COR-L47 (cell line): ENCODE data around the gene PLEKHJ1.

Experiments used
- DNase-seq: peaks from one replicate; lab custom pipeline; 2025; lab: John Stamatoyannopoulos, UW

Gene PLEKHJ1

DNA sequence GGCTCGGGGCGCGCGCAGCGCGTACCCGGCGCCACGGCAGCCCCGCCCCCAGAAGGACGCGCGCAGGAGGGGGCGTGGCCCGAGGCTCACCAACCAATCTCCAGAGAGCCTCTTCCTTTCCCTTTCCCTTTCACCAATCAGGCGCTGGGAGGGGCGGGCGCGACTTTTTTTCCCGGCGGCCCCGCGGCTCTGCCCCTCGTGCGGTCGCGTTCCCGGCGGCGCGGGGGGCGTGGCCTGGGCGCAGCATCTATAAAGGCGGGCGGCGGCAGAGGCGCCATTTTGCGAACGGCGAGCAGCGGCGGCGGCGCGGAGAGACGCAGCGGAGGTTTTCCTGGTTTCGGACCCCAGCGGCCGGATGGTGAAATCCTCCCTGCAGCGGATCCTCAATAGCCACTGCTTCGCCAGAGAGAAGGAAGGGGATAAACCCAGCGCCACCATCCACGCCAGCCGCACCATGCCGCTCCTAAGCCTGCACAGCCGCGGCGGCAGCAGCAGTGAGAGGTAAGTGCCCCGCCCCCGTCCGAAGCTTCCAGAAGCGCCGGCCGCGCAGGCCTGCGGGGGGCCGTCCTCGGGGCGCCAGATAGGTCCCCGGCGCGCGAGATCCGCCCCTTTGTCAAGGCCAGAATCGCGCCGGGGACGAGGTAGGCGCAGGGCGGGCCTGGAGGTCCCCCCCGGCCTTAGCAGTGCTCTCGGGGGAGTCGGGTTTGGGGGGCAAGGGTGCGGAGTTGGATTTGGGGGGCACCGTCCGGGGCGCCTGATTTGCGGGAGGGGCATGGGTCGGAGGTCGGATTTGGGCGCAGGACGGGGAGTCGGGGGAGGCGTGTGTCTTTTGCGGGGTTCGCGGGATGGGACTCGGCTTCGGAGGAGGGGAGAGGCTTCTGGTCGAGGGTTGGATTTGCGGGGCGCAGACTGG, 33.4 kb upstream of the PLEKHJ1 start:
- peak; percentile 94 for DNase-seq

DNA sequence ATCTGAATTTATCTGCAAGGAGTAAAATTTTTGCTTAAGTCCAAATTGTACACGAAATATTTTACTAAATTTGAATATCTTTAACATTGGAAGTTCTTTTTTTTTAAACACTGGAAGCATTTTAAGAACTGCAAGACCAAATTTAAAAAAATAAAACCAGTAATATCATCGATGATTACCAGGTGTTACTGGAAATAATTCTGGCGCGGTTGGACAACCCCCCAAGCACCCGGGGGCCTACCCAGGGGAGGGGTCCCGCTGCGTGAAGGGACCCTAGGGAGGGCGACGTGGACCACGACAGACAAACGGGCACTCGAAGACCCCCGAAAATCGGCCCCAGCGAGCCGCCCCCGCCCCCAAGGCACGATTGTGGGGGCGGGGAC, 32.7 kb upstream of the PLEKHJ1 start:
- DNase-seq = no peak

GRCh38 chr19:2268480-2268830, 32.3 kb upstream of the PLEKHJ1 start:
- DNase-seq = no peak

GRCh38 chr19:2266183-2266993, 30.3 kb upstream of the PLEKHJ1 start:
- DNase-seq = peak; percentile 35

- DNase-seq = no peak
Observed at GRCh38 chr19:2261438-2262172, 25.5 kb upstream of the PLEKHJ1 start.

GRCh38 chr19:2260341-2260805, 24.2 kb upstream of the PLEKHJ1 start:
- DNase-seq = no peak

DNA sequence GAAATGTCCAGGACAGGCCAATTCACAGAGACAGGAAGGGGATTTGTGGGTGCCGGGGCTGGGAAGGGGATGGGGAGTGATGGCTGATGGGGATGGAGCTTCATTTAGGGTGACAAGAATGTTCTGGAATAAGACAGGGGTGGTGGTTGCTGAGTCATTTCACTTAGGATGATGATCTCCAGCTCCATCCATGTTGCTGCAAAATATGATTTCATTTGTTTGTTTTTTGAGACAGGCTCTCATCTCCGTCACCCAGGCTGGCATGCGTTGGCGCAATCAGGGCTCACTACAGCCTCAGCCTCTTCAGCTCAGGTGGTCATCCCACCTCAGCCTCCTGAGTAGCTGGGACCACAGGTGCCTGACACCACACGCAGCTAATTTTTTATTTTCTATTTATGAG, 23.2 kb upstream of the PLEKHJ1 start:
- no peak for DNase-seq

- no peak for DNase-seq
Observed at GRCh38 chr19:2255982-2256685, 20.0 kb upstream of the PLEKHJ1 start, which contains the start of gene JSRP1. TSS of gene JSRP1 (minus strand) at chr19:2256417. CDS start at chr19:2255314, 1,103 bp downstream.

DNA sequence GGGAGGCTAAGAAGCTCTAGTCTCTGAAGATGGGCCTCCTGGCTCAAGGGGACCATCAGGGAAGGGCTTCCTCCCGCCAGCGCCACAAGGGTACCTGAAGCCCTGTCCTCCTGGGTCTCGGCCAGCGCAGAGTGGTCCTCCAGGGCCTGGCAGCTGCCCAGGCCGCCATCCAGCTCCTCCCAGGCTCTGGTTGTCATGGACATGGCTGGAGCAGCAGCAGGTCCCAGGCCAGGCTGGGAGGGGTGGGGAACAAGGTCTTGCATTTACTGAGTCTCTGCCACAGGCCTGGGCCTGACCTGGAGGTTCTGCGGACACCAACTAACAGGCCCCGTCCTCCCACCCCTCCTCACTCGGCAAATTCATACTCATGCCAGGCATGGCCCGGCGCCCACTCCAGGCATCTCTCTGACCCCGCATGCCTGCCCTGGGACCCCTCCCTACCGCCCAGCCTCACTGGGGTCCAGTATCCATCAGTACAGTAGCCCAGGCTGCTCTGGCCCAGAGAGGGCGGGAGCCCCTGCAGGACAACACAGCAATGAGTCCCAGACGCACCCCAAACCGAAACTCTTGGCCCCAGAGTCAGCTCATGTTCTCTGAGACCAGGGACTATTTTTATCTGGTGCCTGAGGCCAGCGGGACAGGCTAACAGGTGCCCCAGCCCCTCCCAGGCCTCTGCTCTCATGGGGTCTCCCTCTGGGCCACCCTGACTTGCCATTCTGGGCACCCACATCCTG, 19.1 kb upstream of the PLEKHJ1 start:
- no peak for DNase-seq

DNA sequence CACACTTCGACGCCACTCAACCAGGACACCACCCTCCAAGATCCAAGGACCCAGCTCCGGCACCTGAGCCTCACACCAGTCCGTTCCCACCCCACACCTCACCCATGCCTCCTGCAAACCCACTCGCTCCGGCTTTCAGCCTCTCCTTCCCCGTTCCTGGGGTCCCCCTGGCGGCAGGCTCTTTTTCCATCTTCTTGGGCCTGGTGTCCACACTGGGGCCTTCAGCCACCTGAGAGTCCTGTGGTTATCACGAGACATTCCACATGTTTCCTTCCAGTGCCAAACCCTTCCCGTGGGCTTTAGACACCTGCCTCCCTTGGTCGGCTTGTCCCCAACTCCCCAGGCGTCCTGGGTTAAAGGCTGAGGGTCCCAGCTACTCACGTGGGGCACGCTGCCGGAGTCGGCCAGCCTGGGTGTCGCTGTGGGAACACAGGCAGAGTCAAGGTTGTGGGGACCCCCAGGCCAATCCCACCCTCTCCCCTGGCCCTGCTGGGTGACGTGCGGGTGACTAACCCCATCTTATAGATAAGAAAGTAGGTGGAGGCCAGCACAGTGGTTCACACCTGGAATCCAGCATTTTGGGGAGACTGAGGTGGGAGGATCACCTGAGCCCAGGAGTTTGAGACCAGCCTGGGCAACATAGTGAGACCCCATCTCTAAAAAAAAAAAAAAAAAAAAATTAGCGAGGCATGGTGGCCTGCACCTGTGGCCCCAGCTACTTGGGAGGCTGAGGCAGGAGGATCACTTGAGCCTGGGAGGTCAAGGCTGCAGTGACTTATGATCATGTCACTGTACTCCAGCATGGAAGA, 18.1 kb upstream of the PLEKHJ1 start:
- DNase-seq = no peak

- no peak for DNase-seq
Observed at GRCh38 chr19:2253106-2254063, 17.3 kb upstream of the PLEKHJ1 start.

- DNase-seq = no peak
Observed at GRCh38 chr19:2252797-2253105, 16.6 kb upstream of the PLEKHJ1 start.

- DNase-seq = no peak
Observed at GRCh38 chr19:2252055-2252796, 16.1 kb upstream of the PLEKHJ1 start.

DNA sequence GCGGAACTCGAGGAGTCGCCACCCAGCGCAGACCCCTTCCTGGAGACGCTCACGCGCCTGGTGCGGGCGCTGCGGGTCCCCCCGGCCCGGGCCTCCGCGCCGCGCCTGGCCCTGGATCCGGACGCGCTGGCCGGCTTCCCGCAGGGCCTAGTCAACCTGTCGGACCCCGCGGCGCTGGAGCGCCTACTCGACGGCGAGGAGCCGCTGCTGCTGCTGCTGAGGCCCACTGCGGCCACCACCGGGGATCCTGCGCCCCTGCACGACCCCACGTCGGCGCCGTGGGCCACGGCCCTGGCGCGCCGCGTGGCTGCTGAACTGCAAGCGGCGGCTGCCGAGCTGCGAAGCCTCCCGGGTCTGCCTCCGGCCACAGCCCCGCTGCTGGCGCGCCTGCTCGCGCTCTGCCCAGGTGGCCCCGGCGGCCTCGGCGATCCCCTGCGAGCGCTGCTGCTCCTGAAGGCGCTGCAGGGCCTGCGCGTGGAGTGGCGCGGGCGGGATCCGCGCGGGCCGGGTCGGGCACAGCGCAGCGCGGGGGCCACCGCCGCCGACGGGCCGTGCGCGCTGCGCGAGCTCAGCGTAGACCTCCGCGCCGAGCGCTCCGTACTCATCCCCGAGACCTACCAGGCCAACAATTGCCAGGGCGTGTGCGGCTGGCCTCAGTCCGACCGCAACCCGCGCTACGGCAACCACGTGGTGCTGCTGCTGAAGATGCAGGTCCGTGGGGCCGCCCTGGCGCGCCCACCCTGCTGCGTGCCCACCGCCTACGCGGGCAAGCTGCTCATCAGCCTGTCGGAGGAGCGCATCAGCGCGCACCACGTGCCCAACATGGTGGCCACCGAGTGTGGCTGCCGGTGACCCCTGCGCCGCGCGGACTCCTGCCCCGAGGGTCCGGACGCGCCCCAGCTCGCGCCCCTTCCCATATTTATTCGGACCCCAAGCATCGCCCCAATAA, 15.3 kb upstream of the PLEKHJ1 start:
- DNase-seq = no peak

- no peak for DNase-seq
Observed at GRCh38 chr19:2250766-2251105, 14.6 kb upstream of the PLEKHJ1 start.

DNA sequence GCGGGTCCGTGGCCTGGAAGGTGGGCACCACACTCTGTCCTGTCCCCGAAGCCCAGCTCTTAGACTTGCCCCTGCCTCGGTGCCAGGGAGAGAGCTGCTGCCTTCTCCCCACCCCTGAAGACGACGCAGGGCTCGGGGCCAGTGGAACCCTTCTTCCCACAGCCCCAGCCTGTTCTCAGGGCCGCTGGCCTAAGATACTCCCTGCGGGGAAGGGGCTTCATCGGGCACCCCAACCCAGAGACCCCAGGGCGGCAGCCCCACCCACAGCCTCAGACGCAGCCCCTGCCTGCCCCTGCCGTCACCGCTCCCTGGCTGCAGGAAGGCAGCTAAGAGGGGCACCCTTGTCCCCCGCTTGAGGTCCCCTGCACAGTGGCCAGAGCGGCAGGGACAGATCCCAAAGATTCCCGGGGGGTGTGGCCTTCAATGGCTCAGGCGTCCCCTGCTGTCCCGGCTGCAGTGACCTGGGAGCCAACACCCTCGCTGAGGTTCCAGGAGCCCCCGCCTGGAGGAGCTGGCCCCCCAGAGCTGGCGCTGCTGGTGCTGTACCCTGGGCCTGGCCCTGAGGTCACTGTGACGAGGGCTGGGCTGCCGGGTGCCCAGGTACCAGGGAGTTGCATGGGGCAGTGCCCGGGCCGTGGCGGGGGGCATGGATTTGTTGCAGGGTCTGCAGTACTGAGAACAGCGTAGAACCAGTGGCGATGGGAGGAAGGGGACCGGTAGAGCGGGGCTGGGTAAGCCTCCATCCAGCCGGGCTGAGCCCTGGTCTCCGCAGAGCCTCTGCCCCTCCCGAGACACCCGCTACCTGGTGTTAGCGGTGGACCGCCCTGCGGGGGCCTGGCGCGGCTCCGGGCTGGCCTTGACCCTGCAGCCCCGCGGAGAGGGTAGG, 14.0 kb upstream of the PLEKHJ1 start:
- DNase-seq = no peak
